VCaP (cell line): Measurements from ENCODE around the gene FOXD3.
A peak's percentile ranks its signal among the peaks of the same experiment; 100 is the strongest.

Source experiments
- H3K27ac ChIP-seq: fragments of 450-650 bp; 2 replicates; pipeline ENCODE4 v1.5.1; 2017
- CTCF ChIP-seq: fragments of 450-650 bp; conservative IDR thresholded peaks from 2 replicates; pipeline ENCODE4 v1.5.1; 2017; ENCODE audit warnings: mild to moderate bottlenecking, moderate library complexity

Gene FOXD3

GRCh38 chr1:63317817-63318152 lies 4.6 kb upstream of the FOXD3 start:
- no peak for TF ChIP-seq CTCF
- peak overlapping the region; percentile 77 for H3K27ac ChIP-seq

DNA sequence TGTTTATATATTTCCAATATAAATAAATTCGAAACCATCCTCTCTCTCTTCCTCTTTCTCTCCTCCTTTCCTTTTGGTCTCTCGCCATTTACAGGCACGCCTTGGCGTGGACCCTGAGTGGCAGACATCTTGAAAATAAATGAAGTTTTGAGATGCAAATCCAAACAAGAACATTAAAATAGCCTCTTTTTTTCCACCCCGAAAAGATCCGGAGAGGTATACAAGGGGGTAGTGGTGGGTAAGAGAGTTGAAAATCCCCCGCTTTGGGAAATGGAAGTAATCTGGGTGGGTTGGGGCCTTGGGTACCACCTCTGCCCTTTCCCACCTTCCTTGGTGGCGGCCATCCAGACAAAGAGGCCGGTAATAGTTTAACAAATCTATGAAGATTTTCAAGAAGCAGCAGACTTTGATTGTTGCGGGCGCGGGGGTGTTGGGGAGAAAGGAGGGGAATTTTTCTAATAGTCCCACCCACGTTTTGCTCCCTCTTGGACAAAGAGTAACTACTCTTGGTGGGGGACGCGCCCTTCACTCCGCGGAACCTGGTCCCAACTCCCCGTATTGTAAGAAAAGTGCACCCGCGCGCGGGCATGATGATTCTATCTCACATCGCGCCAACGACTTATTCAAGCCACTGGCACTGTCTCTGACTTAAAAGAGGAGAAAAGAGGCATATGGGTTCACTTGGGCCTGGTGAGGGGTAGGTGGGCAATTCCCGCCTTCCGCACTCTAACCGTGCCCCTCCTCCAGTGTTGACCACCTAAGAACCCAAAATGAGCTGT lies 4.0 kb upstream of the FOXD3 start:
- no peak for TF ChIP-seq CTCF

GRCh38 chr1:63319046-63320021 lies 3.0 kb upstream of the FOXD3 start:
- H3K27ac ChIP-seq, result no peak overlapping the region
- no peak for TF ChIP-seq CTCF

More for the DNA sequence above, 4.0 kb upstream of the FOXD3 start:
- H3K27ac ChIP-seq, result peak overlapping the region; percentile 77

- no peak overlapping the region for H3K27ac ChIP-seq
- TF ChIP-seq CTCF, result no peak
These were observed 2.2 kb upstream of the FOXD3 start for GRCh38 chr1:63320022-63320721.

GRCh38 chr1:63321066-63321784 lies 1.1 kb upstream of the FOXD3 start:
- peak overlapping the region; percentile 86; the same call in 1 of the 2 replicates for H3K27ac ChIP-seq
- no peak for TF ChIP-seq CTCF

DNA sequence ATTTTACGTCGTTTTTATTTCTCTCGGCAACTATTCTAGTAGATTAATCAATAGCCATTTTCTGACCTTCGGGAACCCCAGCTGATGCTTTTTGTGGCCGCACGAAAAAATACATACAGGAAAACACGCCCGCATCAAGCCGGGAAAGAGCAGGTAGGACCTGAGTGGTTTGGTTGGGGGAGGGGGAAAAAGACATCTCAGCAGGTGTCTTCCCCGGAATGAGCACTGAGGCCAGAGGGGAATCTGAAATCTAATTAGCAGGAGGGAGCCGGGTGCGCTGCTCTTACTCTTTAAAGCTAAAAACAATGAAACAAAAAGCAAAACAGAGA lies 618 bp upstream of the FOXD3 start:
- TF ChIP-seq CTCF, result no peak
- peak overlapping the region; percentile 86 for H3K27ac ChIP-seq
